HL-60 (cell line): Measurements from ENCODE around the gene RAD18.

Experiments used
- GABPA ChIP-seq: IDR thresholded peaks from 2 replicates; pipeline ENCODE4 v1.6.1; 2012; ENCODE audit warnings: low read depth
- POLR2AphosphoS5 ChIP-seq: IDR thresholded peaks from 2 replicates; pipeline ENCODE4 v1.6.1; 2012; ENCODE audit warnings: low read depth
- SPI1 ChIP-seq: IDR thresholded peaks from 2 replicates; pipeline ENCODE4 v1.6.1; 2012; ENCODE audit warnings: low read depth, mild to moderate bottlenecking, borderline replicate concordance
- TF ChIP-seq, protein P1 (sequence below): IDR thresholded peaks from one replicate; pipeline ENCODE4 v1.5.1; 2011; ENCODE audit warnings: low read length, control low read depth, inconsistent platforms; ENCODE audit not compliant: insufficient read depth
- TF ChIP-seq, protein P2 (sequence below): IDR thresholded peaks from 2 replicates; pipeline ENCODE4 v1.6.1; 2012; ENCODE audit warnings: low read depth; ENCODE audit not compliant: insufficient replicate concordance

DNA sequence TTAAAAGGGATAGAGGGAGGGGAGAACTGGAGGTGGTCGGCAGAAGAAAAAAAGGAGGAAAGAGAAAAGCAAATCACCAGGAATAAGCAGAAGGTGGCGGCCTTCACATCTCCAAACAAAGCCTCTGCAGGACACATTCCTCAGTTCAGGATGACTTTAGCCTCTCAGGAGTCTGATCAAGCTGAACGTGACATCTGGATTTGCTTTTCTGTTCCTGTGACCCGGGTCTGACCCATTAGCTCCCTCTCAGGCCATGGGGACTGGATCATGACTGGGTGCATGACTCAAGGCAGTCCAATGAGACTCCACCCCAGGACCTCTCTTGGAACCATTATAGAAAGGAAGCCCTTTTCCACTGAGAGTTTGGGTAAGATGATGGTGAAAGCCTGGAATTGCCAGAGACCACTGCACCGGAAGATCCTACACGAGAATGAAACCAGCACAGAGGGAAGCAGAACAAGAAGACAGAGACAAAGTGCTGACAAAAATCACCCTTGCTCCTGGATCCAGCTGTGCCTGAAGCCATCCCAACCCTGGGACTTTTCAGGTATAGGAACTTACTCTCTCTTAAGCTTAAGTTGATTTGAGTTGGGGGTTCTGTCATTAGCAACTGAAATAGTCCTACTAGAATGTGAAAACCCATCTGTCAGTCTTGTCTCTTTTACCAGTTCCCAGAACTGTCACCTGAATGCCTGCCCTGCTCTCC is 45.4 kb upstream of the RAD18 start:
- TF ChIP-seq, protein P1, sequence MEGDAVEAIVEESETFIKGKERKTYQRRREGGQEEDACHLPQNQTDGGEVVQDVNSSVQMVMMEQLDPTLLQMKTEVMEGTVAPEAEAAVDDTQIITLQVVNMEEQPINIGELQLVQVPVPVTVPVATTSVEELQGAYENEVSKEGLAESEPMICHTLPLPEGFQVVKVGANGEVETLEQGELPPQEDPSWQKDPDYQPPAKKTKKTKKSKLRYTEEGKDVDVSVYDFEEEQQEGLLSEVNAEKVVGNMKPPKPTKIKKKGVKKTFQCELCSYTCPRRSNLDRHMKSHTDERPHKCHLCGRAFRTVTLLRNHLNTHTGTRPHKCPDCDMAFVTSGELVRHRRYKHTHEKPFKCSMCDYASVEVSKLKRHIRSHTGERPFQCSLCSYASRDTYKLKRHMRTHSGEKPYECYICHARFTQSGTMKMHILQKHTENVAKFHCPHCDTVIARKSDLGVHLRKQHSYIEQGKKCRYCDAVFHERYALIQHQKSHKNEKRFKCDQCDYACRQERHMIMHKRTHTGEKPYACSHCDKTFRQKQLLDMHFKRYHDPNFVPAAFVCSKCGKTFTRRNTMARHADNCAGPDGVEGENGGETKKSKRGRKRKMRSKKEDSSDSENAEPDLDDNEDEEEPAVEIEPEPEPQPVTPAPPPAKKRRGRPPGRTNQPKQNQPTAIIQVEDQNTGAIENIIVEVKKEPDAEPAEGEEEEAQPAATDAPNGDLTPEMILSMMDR, result no peak
- TF ChIP-seq POLR2AphosphoS5, result no peak
- TF ChIP-seq GABPA, result no peak
- TF ChIP-seq, protein P2, sequence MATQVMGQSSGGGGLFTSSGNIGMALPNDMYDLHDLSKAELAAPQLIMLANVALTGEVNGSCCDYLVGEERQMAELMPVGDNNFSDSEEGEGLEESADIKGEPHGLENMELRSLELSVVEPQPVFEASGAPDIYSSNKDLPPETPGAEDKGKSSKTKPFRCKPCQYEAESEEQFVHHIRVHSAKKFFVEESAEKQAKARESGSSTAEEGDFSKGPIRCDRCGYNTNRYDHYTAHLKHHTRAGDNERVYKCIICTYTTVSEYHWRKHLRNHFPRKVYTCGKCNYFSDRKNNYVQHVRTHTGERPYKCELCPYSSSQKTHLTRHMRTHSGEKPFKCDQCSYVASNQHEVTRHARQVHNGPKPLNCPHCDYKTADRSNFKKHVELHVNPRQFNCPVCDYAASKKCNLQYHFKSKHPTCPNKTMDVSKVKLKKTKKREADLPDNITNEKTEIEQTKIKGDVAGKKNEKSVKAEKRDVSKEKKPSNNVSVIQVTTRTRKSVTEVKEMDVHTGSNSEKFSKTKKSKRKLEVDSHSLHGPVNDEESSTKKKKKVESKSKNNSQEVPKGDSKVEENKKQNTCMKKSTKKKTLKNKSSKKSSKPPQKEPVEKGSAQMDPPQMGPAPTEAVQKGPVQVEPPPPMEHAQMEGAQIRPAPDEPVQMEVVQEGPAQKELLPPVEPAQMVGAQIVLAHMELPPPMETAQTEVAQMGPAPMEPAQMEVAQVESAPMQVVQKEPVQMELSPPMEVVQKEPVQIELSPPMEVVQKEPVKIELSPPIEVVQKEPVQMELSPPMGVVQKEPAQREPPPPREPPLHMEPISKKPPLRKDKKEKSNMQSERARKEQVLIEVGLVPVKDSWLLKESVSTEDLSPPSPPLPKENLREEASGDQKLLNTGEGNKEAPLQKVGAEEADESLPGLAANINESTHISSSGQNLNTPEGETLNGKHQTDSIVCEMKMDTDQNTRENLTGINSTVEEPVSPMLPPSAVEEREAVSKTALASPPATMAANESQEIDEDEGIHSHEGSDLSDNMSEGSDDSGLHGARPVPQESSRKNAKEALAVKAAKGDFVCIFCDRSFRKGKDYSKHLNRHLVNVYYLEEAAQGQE, result no peak
- TF ChIP-seq SPI1, result no peak
